Suprapubic skin (tissue), 4 donors: ENCODE measurements around the gene PFN3. TPM values are rescaled to one million over a fixed set of nuclear protein-coding genes. Genes with fewer than 3 reads are reported as not detected.

Source experiments
- DNase-seq, 2 donors: peaks; one replicate each; pipeline ENCODE4 v3.0.0-alpha.2; 2019; ENCODE audit warnings: low spot score in 2 of 2
- H3K27ac ChIP-seq: fragments of 200-600 bp; sonication (generic); one replicate; pipeline ENCODE4 v1.5.1; 2019
- H3K27me3 ChIP-seq: fragments of 200-600 bp; sonication (generic); one replicate; pipeline ENCODE4 v1.5.1; 2019
- H3K36me3 ChIP-seq: fragments of 200-600 bp; sonication (generic); one replicate; pipeline ENCODE4 v1.5.1; 2019
- H3K4me1 ChIP-seq: fragments of 200-600 bp; sonication (generic); one replicate; pipeline ENCODE4 v1.5.1; 2019
- H3K4me3 ChIP-seq: fragments of 200-600 bp; sonication (generic); one replicate; pipeline ENCODE4 v1.5.1; 2019; ENCODE audit warnings: mild to moderate bottlenecking
- H3K9me3 ChIP-seq: fragments of 200-600 bp; sonication (generic); one replicate; pipeline ENCODE4 v1.5.1; 2019
- CTCF ChIP-seq, 2 donors: fragments of 200-600 bp in 1 of 2; fragments of 450-650 bp in 1 of 2; sonication (generic) in 1 of 2; IDR thresholded peaks; one replicate each; pipeline ENCODE4 v1.5.1; 2016 to 2019; ENCODE audit warnings: antibody characterized with exemption in 2 of 2, mild to moderate bottlenecking in 1 of 2, moderate library complexity in 1 of 2
- EP300 ChIP-seq: sonication (generic); formaldehyde crosslinking; IDR thresholded peaks from one replicate; pipeline ENCODE4 v1.6.1; 2017; ENCODE audit warnings: antibody characterized with exemption
- POLR2A ChIP-seq, 2 donors: fragments of 450-650 bp; IDR thresholded peaks; one replicate each; pipeline ENCODE4 v1.6.1; 2017; ENCODE audit warnings: antibody characterized with exemption in 2 of 2, mild to moderate bottlenecking in 2 of 2, moderate library complexity in 2 of 2
- POLR2AphosphoS5 ChIP-seq, 3 donors: sonication (generic); formaldehyde crosslinking; IDR thresholded peaks; one replicate each; pipeline ENCODE4 v1.6.1; 2017; ENCODE audit warnings: antibody characterized with exemption in 3 of 3
- WGBS: methylation state at CpG from one replicate; pipeline ENCODE4 v1.1.5; 2018; 5-methylcytosine and 5-hydroxymethylcytosine counted together
- total RNA-seq, 4 donors: library from RNA; depleted of rRNA; stranded (reverse); fragments of >200 nt; gene quantifications; one replicate each; pipeline ENCODE4 v1.1.0, GENCODE V29; 2016

PFN3 gene
- total RNA-seq, 4 donors from 2014 or later: not detected

GRCh38 chr5:177354711-177355110 is 45.8 kb downstream of the PFN3 start:
- H3K9me3 ChIP-seq: no peaks in the 10 kb centered on the region
- no peaks in the 10 kb centered on the region for H3K36me3 ChIP-seq
- H3K27ac ChIP-seq: no peak overlapping the region
- no peak for DNase-seq
- no peak overlapping the region for H3K4me3 ChIP-seq
- 65% methylated on average over 3 of the region's 3 CpGs for WGBS
- H3K4me1 ChIP-seq: peaks cover 46% of the 10 kb centered on the region
- no peak for TF ChIP-seq POLR2AphosphoS5 (IDR thresholded peaks at IDR 0.05)
- no peak for TF ChIP-seq EP300
- no peak for TF ChIP-seq POLR2A (IDR thresholded peaks at IDR 0.05)
- TF ChIP-seq CTCF (IDR thresholded peaks at IDR 0.05): no peak
- no peaks in the 10 kb centered on the region for H3K27me3 ChIP-seq

GRCh38 chr5:177354256-177354655 is 46.2 kb downstream of the PFN3 start:
- H3K27ac ChIP-seq: no peak overlapping the region
- H3K36me3 ChIP-seq: peaks cover 1% of the 10 kb centered on the region
- WGBS: 88% methylated on average over 3 of the region's 3 CpGs
- H3K4me3 ChIP-seq: no peak overlapping the region
- no peaks in the 10 kb centered on the region for H3K9me3 ChIP-seq
- DNase-seq: no peak
- H3K27me3 ChIP-seq: no peaks in the 10 kb centered on the region
- no peak for TF ChIP-seq POLR2AphosphoS5 (IDR thresholded peaks at IDR 0.05)
- no peak for TF ChIP-seq EP300
- TF ChIP-seq CTCF (IDR thresholded peaks at IDR 0.05): no peak
- no peak for TF ChIP-seq POLR2A (IDR thresholded peaks at IDR 0.05)
- peaks cover 49% of the 10 kb centered on the region for H3K4me1 ChIP-seq

- Histone ChIP-seq H3K27ac (no peak overlapping the region), H3K9me3 (no peaks in the 10 kb centered on the region), H3K4me3 (no peak overlapping the region), H3K36me3 (peaks cover 6% of the 10 kb centered on the region), H3K4me1 (peaks cover 44% of the 10 kb centered on the region), H3K27me3 (no peaks in the 10 kb centered on the region)
- no peak for DNase-seq
- no peak for TF ChIP-seq CTCF (IDR thresholded peaks at IDR 0.05)
- TF ChIP-seq POLR2AphosphoS5 (IDR thresholded peaks at IDR 0.05): no peak
- no peak for TF ChIP-seq POLR2A (IDR thresholded peaks at IDR 0.05)
- TF ChIP-seq EP300: no peak
- WGBS: 72% methylated on average over 5 of the region's 5 CpGs
Observed at GRCh38 chr5:177353093-177353492, 47.4 kb downstream of the PFN3 start.

GRCh38 chr5:177351392-177352329 is 48.8 kb downstream of the PFN3 start, which contains the start of gene LMAN2:
TSS of gene LMAN2 (minus strand) at chr5:177351668. CDS start at chr5:177351647, 21 bp downstream.
- Histone ChIP-seq H3K9me3 (no peaks in the 10 kb centered on the region), H3K27me3 (no peaks in the 10 kb centered on the region), H3K4me1 (peaks cover 32% of the 10 kb centered on the region), H3K27ac (peak within 1 kb of the TSS; percentile 97), H3K36me3 (peaks cover 9% of the 10 kb centered on the region), H3K4me3 (peak within 1 kb of the TSS; percentile 94)
- TF ChIP-seq POLR2A (IDR thresholded peaks at IDR 0.05) (peak in 1 of 2 donors; percentile 63), POLR2AphosphoS5 (IDR thresholded peaks at IDR 0.05) (peak in 2 of 3 donors; percentile 61 to 81), EP300 (no peak)
- WGBS: 4% methylated on average over 16 of the region's 55 CpGs
- peak; percentile 95 to 96 for DNase-seq

- no peaks in the 10 kb centered on the region for H3K9me3 ChIP-seq
- peak overlapping the region; percentile 97 for H3K27ac ChIP-seq
- TF ChIP-seq POLR2AphosphoS5 (IDR thresholded peaks at IDR 0.05) (no peak), EP300 (no peak), CTCF (IDR thresholded peaks at IDR 0.05) (no peak), POLR2A (IDR thresholded peaks at IDR 0.05) (no peak)
- H3K4me3 ChIP-seq: peak overlapping the region; percentile 94
- peaks cover 13% of the 10 kb centered on the region for H3K36me3 ChIP-seq
- peaks cover 32% of the 10 kb centered on the region for H3K4me1 ChIP-seq
- no peaks in the 10 kb centered on the region for H3K27me3 ChIP-seq
- no peak for DNase-seq
- 10% methylated on average over 19 of the region's 19 CpGs for WGBS
Observed at GRCh38 chr5:177350776-177351391, 49.6 kb downstream of the PFN3 start.

Other genes starting within 250 kb of the PFN3 start
- 10 to 100 TPM; 36.7 to 70.1 (median 43.3) TPM for gene RAB24, start 96.9 kb downstream of the PFN3 start, total RNA-seq
- gene PRELID1, start 96.9 kb downstream of the PFN3 start, total RNA-seq: 10 to 100 TPM; 54.2 to 90.1 (median 62.1) TPM
- gene MXD3, start 88.8 kb downstream of the PFN3 start, total RNA-seq: 10 to 100 TPM in 3 of 4 donors, 1 to 10 TPM in 1; 8.7 to 30.3 (median 11.7) TPM
- 100 to 1,000 TPM; 119 to 191 (median 160) TPM for gene LMAN2, start 49.0 kb downstream of the PFN3 start, total RNA-seq
- gene RGS14, start 42.7 kb downstream of the PFN3 start, total RNA-seq: 10 to 100 TPM; 38.5 to 85.9 (median 68.8) TPM
- under 1 TPM in 1 of 4 donors, not detected in 3; 0.29 TPM for gene SLC34A1, start 16.2 kb downstream of the PFN3 start, total RNA-seq
- 10 to 100 TPM in 1 of 4 donors, 1 to 10 TPM in 3; 2.3 to 18.4 (median 7.1) TPM for gene F12, start 8.9 kb upstream of the PFN3 start, total RNA-seq
- gene GRK6, start 26.0 kb upstream of the PFN3 start, total RNA-seq: 10 to 100 TPM; 29.1 to 62.2 (median 37.1) TPM
- gene PRR7, start 46.2 kb upstream of the PFN3 start, total RNA-seq: 1 to 10 TPM; 5.7 to 9.8 (median 7.8) TPM
- gene DBN1, start 73.0 kb upstream of the PFN3 start, total RNA-seq: 10 to 100 TPM; 13.1 to 43.4 (median 25.3) TPM
- 10 to 100 TPM; 28.7 to 41.3 (median 32.0) TPM for gene PDLIM7, start 96.9 kb upstream of the PFN3 start, total RNA-seq
- 1 to 10 TPM in 3 of 4 donors, under 1 TPM in 1; 0.89 to 7.3 (median 1.8) TPM for gene DOK3, start 109.2 kb upstream of the PFN3 start, total RNA-seq
- gene DDX41, start 116.3 kb upstream of the PFN3 start, total RNA-seq: 100 to 1,000 TPM in 2 of 4 donors, 10 to 100 TPM in 2; 83.8 to 148 (median 103) TPM
- gene FAM193B, start 153.9 kb upstream of the PFN3 start, total RNA-seq: 100 to 1,000 TPM in 1 of 4 donors, 10 to 100 TPM in 3; 55.6 to 328 (median 78.2) TPM
- 10 to 100 TPM; 60.3 to 84.5 (median 79.5) TPM for gene TMED9, start 191.5 kb upstream of the PFN3 start, total RNA-seq
- 10 to 100 TPM; 13.9 to 19.4 (median 17.4) TPM for gene B4GALT7, start 199.5 kb upstream of the PFN3 start, total RNA-seq